ENCODE measurements around the gene SAXO2.
"Not testable (repeated sequence)": the region's sequence is repeated elsewhere in the genome, so short reads cannot be mapped to it uniquely, and the experiment has no call there.

Gene SAXO2

DNA sequence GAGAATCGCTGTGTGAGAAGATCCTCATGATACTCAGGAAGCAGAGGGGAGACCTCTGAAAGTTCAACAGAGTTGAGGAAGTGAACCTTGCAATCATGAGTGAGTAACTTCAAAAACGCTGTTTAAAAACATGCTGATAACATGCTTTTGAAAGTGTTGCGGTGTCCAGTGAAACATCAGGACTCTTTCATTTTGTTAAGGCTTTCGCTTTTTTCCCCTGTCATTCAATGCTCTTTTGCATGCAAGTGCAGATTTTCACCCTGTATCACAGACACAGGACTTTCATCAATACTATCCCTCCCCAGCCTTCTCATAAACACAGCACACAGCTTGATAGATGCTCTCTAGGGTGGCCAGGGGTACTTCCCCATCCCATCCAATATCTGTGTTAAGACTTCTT is 23.9 kb downstream of the SAXO2 start:
- DNase-seq (ENCODE audit: low read depth in 3 of 3) = not testable (repeated sequence)

DNA sequence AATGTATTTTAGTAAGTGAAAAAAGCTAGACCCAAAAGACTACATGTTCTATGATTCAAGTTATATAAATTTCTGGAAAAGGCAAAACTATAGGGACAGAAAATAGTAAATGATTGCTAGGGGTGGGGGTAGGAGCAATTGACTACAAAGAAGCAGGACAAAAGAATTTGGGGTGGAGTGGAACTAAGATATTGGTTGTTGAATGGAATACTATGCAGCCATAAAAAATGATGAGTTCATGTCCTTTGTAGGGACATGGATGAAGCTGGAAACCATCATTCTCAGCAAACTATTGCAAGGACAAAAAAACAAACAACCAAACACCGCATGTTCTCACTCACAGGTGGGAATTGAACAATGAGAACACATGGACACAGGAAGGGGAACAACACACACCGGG is 25.6 kb downstream of the SAXO2 start:
- DNase-seq (ENCODE audit: low read depth in 3 of 3) = not testable (repeated sequence)

DNA sequence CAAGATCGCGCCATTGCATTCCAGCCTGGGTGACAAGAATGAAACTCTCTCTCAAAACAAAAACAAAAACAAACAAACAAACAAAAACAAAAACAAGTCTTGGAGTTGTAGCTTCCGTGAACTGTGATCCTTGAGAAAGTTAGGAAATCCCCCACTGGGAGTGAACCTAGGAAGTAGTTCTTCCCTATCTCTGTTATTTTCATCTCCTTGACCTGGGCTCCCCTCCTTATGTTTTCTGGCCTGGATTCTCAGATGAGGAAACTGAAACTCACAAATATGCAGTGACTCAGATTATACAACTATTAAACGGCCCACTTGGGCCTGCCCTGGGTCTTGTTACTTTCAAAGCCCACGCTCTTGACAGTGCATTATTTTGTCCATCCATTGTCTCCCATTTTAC is 29.7 kb downstream of the SAXO2 start:
- no peak for DNase-seq (ENCODE audit: low read depth in 3 of 3)

DNA sequence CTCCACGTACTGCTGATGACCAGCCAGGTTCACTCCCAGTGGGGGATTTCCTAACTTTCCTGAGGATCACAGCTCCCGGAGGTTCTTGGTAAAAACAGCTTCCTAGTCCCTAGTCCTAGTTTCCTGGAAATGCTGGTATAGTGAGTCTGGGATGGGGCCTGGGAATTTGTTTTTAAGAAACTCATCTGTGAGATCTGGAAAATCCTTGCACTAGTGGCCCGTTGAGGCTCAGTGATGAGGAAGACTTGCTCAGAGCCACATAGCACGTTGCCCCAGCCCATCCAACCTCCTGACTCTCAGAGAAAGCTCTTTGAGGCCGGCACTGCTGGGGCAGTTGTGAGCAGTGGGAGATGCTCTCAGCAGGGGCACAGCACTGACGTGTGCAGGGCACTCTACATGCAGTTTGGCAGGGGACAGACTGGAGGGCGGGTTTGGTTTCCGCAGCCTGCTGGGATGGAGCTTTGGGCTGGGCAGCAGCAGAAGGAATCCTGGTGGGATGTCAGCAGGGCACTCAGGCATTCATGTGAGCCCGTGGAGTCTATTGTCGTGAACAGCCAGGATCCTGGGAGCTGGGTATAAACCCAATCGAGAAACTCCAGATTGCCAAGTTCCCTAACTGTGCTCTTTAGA is 31.6 kb downstream of the SAXO2 start:
- DNase-seq (ENCODE audit: low read depth in 3 of 3) = no peak

DNA sequence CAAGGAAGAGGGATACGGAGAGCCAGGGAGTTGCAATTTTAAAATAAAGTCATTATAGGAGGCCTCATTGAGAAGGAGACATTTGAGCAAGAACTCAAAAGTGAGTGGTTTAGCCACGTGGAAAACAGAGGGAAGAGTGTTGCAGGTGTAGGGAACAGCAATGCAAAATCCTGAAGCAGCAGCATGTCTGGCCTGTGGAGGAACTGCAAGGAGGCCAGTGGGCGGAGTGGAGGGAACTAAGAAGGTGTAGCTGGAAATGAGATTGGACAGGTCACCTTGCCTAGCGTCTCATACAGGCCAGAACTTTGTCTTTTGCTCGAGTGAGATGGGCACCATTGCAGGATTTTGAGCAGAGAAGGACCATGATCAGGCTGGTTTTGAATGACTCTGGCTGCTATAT is 34.9 kb downstream of the SAXO2 start:
- DNase-seq (ENCODE audit: low read depth in 3 of 3) = no peak

DNA sequence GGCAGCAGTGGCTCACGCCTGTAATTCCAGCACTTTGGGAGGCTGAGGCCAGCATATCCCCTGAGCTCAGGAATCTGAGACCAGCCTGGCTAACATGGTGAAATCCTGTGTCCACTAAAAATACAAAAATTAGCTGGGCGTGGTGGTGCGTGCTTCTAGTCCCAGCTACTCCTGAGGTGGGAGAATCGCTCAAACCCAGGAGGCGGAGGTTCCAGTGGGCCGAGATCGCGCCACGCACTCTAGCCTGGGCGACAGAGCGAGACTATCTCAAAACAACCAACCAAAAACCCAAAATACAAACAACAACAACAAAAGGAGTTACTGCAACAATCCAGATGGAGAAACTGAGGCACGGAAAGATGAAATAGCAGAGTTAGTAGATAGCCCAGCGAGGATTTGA is 35.4 kb downstream of the SAXO2 start:
- DNase-seq (ENCODE audit: low read depth in 3 of 3) = no peak

DNA sequence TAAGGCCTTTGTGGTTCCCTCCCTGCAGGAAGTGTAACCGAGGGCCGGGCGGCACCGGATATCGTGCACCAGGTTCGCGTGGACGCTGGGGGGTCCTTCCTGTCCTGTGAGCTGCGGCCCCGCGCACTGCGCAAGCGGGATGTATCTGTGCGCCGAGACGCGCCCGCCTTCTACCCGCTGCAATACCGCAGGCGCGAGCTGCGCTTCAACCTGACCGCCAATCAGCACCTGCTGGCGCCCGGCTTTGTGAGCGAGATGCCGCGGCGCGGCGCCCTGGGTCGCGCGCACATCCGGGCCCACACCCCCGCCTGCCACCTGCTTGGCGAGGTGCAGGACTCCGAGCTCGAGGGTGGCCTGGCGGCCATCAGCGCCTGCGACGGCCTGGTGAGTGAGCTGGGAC is 35.9 kb downstream of the SAXO2 start:
- peak; percentile 17 for DNase-seq (ENCODE audit: low read depth in 3 of 3)

DNA sequence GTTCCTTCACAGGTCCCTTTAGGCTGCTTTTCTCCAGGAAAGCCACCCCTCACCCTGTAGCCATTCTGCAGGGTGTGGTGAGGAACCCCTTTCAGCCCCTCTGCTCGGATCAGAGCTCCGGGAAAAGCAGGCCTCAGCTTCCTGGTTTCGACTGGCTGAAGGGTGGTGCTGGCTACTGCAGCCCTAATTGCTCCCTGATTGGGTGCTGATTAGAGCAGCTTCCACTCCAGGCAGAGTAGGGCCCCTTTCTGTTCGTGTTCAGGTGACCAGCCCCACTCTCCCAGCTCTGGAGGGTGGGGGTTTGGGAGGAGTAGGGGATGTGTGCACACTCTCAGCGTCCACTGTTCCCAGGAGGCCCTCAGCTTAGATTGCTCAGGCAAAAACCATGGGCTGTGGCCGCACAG is 36.9 kb downstream of the SAXO2 start:
- not testable (repeated sequence) for DNase-seq (ENCODE audit: low read depth in 3 of 3)

DNA sequence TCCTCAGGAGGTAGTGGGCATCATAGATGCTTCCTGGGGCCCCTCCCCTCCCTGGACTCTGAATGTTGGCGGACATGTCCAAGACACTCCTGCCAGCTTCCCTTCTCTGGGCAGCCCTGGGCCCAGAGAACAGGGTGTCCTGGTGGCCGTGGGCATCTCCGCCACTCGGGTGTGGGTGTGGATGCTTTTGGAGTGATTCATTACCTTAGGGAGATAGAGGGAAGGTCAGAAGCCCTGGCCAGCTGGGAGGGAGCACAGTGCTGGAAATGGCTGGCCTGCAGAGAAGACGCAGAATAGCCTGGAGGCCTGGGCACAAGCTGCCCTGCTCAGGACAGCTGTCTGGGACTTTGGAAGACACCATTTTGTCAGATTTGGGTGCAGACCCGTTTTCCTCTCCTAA is 37.7 kb downstream of the SAXO2 start:
- not testable (repeated sequence) for DNase-seq (ENCODE audit: low read depth in 3 of 3)

DNA sequence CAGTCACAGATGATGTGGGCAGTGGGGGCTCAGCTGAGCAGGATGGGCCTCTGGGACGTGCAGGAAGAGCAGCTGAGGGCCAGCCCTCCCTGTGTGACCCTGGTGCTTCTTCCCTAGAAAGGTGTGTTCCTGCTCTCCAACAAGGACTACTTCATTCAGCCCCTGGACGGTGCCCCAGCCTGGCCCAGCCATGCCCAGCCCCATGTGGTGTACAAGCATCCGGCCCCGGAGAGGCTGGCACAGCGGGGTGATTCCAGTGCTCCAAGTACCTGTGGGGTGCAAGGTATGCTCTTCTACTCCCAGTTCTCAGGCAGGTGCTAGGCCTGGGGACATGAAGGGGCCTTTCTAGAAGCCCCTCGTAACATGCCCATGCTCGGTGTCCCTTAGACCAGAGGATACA is 38.3 kb downstream of the SAXO2 start:
- DNase-seq (ENCODE audit: low read depth in 3 of 3) = no peak

DNA sequence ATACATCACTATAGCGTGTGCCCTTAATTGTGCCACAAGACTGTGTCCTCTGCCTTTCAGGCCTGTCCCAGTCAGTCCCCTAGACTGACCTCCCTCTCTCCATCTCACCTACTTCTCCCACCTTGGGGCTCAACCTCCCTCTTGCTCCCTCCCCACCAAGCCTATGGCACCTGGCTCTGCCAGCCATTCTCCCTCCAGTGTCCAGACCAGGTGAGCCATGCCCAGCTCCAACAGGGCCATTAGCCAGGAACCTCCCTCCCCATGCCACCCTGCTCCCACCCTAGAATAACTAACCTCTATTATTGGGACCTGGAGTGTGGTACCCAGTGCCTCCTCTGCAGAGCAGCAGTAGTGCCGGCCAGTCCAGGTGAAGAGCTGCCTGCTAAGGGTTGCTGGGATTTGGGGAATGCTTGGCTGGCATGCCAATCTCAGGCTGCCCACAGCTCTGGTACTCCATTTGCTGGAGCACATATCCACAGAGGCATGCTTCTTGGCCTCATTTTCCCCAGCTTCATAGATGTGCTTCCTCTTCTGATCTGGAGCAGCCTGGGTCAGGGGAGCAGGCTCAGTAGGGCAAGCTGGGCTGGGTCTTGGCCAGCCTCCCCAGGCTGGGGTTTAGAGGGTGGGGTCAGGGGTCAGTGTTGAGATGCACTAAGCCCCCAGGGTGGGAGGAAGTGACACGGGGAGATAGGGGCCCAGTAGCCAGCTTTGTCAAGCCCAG is 38.8 kb downstream of the SAXO2 start:
- DNase-seq (ENCODE audit: low read depth in 3 of 3) = no peak

DNA sequence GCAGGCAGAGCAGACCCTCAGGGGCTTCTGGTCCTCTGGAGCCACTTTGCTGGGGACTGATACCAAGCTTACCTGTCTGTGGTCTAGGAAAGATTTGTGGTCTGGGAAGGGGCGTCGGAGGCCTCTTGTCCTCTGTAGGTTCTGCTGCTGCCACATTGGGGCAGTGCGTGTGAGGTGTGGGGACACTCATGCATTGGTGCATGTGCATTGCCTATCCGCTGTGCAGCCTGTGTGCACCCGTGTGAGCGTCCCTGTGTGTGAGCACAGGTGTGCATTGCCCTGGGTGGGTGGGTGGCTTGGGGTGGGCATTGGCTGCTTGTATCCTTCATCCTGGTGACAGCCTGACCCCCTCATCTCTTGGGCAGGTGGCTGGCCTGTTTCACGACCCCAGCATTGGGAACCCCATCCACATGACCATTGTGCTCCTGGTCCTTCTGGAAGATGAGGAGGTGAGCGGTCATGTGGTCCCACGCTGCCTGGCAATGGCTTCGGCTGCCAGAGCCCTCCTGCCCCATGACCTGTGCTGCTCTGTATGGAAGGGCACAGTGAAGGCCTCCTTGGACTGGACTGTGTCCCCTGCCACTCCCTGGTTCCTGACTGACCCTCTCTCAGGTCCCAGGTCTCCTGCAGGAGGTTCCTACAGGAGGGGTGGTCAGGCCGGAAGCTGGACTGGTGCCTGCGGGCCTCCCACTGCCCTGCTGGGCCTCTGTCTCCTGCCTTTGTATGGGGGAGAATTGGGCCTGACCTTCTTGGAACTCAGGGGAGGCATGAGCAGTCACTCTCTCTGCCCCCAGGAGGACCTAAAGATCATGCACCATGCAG is 41.5 kb downstream of the SAXO2 start:
- no peak for DNase-seq (ENCODE audit: low read depth in 3 of 3)

DNA sequence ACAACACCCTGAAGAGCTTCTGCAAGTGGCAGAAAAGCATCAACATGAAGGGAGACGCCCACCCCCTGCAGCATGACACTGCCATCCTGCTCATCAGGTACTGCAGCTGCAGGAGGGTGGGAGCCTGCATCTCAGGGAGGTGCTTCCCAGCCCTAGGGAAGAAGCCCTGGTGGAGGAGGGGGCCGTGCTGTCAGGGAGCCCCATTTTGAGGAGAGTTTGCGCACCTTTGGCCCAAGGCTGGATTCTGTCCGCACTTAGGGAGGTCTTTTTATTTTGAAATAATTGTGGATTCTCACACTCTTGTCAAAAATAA is 42.1 kb downstream of the SAXO2 start:
- DNase-seq (ENCODE audit: low read depth in 3 of 3) = no peak

DNA sequence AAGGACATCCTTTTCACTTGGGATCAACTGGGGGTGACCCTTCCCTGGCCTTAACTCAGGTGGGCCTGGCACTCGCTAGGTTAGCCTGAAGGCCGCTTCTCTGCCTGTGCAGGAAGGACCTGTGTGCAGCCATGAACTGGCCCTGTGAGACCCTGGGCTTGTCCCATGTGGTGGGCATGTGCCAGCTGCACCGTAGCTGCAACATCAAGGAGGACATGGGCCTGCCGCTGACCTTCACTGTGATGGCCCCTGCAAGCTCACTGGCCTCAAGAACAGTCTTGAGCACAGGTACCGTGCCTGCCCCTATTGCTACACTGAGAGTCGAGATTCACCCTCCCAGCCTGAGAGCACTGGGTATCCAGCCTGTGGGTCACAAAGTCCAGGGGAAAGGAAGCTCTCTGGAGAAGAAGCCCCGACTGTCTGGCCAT is 43.0 kb downstream of the SAXO2 start:
- no peak for DNase-seq (ENCODE audit: low read depth in 3 of 3)

DNA sequence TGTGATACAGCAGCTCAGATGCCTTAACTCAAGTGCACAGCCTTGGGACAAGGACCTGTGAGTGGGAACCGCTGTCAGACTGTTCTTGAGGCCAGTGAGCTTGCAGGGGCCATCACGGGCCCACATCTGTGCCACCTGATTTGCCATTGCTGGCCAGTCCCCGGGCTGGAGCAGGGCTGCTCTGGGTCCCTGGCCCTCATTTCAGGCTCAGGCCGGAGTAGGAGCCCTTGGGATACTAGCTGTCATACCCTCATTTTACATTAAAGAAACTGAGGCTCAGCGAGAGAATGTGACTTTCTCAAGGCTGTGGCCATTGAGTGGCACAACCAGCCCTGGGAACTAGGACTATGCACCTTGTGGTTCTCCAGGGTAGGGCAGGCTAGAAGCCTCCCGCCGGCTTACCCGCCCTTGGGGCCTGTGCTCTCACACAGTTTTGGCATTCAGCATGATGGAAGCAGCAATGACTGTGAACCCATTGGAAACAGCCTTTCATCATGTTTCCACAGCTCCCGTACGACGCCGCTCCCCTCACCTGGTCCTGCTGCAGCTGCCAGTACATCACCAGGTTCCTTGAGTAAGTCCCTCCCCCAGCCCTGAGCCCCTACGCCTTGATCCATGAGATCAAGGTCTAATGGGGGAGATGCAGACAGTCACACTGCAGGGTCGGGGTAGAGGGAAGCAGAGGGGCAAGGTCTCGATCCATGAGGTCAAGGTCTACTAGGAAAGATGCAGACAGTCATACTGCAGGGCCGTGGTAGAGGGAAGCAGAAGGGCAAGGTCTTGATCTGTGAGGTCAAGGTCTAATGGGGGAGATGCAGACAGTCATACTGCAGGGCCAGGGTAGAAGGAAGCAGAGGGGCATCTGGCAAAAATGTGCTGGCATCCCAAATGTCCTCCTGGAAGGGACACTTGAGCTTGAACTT is 44.4 kb downstream of the SAXO2 start:
- DNase-seq (ENCODE audit: low read depth in 3 of 3) = no peak

DNA sequence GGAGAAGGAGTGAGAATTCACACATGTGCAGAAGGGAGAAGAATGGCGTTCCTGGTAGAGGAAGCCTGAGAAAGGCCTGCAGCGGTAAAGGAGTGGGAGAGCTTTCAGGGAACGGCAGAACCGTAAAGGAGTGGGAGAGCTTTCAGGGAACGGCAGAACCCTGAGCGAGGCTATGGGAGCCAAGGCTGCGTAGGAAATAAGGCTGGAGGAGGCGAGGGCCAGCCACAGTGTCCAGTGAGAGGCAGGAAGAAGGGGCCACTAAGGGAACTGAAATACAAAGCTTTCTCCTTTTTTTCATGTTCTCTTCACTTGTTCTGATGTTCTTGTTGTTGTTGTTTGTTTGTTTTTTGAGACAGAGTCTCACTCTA is 45.1 kb downstream of the SAXO2 start:
- no peak for DNase-seq (ENCODE audit: low read depth in 3 of 3)

DNA sequence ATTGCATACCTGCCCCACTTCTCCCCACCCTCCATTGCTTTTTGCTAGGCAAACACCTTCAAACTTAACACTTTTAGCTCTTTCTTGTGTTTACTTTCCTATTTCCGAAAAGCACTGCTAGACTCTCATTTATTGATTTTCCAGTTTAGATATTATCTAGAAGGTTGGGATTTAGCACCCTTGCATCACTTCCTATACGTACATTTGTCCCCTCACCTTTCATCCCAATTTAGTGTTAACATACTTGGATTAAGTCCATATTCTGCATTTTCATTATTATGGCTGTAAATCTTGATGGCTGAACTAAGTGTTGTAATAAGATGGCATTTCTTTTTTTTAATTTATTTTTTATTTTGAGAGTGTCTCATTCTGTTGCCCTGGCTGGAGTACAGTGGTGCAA is 47.2 kb downstream of the SAXO2 start:
- DNase-seq (ENCODE audit: low read depth in 3 of 3) = no peak

DNA sequence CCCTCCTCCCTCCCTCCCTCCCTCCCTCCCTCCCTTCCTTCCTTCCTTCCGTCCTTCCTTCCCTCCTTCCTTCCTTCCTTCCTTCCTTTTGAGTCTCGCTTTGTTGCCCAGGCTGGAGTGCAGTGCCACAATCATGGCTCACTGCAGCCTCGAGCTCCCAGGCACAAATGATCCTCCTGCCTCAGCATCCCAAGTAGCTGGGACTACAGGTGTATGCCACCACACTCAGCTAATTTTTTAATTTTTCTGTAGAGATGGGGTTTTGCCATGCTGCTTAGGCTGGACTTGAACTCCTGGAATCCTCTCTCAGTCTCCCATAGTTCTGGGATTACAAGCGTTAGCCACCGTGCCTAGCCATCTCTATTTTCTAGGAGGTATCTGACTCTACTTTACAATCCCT is 48.7 kb downstream of the SAXO2 start:
- DNase-seq (ENCODE audit: low read depth in 3 of 3) = not testable (repeated sequence)

DNA sequence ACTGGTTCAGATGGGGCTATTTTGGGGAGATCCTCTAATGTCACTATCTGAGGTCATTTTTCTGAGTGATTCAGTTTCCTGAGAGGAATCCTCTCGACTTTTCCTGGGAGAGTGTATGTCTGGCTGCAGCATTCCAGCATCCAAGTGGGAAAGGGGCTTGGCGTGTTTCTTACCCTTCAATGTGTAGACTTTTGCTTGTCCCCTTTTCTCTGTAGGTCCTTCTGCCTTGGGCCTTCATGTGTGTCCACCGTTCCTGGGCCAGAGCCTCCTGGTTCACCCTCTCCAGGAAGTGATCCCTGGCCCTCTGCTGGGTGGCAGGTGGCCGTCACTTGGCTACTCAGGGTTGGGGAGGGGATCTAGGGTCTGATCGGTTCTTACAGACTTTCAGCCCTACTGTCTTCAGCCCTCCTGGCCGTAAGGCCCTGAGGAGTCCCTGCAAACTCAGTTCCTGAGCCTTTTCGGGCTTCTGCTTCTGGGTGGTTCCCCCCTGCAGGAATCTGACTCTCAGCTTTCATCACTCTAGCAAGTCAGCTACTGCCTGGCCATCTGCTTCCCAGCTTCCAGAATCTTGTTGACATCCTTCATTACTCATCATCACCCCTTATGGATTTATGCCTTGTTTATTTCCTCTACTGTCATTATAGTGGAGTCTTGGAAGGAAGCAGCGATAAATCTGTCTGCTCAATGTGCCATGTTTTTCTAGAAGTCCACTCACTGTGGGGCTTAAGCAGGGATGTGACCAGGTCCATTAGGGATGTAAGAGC is 50.1 kb downstream of the SAXO2 start:
- no peak for DNase-seq (ENCODE audit: low read depth in 3 of 3)

DNA sequence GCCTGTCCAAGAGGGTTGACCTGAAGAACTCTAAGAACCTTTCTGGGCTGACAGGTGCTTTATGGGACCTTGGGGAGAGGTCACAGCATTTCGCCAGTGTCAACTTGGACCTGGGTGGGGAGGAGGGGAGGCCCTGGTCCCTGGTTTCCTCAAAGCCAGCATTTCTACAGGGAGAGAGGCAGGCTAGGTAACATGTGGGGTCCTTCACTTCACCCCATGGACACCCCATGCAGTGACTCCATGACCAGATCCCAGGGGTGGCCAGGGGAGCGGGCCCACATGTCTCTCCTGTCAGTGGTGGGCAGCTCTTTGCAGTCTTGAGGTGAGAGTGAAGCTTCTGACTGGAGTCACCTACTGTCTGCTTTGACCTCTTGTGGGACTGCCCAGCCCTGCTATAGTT is 50.8 kb downstream of the SAXO2 start:
- no peak for DNase-seq (ENCODE audit: low read depth in 3 of 3)

All from stimulated activated CD4-positive, alpha-beta T cell treated with anti-CD3 and anti-CD28 coated beads, TNF-alpha, amount 100 ng/mL, for 4 hours (primary cell).